ENCODE measurements around the gene TRAPPC2.
A peak's percentile ranks its signal among the peaks of the same experiment; 100 is the strongest.

Gene TRAPPC2

GRCh38 chrX:13764281-13764680 lies 29.9 kb upstream of the TRAPPC2 start:
- Histone ChIP-seq H3K79me2 (no peaks in the 10 kb centered on the region), H3K27me3 (ENCODE audit: control insufficient read depth, insufficient read depth, low read length) (no peaks in the 10 kb centered on the region), H3K36me3 (ENCODE audit: control insufficient read depth, insufficient read depth, low read length) (no peaks in the 10 kb centered on the region), H3K9ac (no peak overlapping the region), H3K4me3 (ENCODE audit: low read depth, low read length) (no peak overlapping the region), H3K4me1 (no peaks in the 10 kb centered on the region), H3K9me3 (ENCODE audit: control insufficient read depth, low read length) (no peaks in the 10 kb centered on the region), H3K27ac (peak overlapping the region; percentile 4), H2AFZ (no peak overlapping the region), H3K4me2 (ENCODE audit: low read length) (no peak overlapping the region)
- TF ChIP-seq CTCF (IDR thresholded peaks at IDR 0.05): no peak

- Histone ChIP-seq H3K4me3 (ENCODE audit: low read depth, low read length) (no peak overlapping the region), H2AFZ (no peak overlapping the region), H3K27ac (no peak overlapping the region), H3K4me2 (ENCODE audit: low read length) (no peak overlapping the region), H3K4me1 (no peaks in the 10 kb centered on the region), H3K9ac (no peak overlapping the region), H3K79me2 (no peaks in the 10 kb centered on the region), H3K27me3 (ENCODE audit: control insufficient read depth, insufficient read depth, low read length) (no peaks in the 10 kb centered on the region), H3K9me3 (ENCODE audit: control insufficient read depth, low read length) (no peaks in the 10 kb centered on the region), H3K36me3 (ENCODE audit: control insufficient read depth, insufficient read depth, low read length) (no peaks in the 10 kb centered on the region)
- no peak for TF ChIP-seq CTCF (IDR thresholded peaks at IDR 0.05)
Observed at GRCh38 chrX:13763489-13763888, 29.1 kb upstream of the TRAPPC2 start.

- H3K27ac ChIP-seq: no peak overlapping the region
- H3K4me1 ChIP-seq: no peaks in the 10 kb centered on the region
- no peaks in the 10 kb centered on the region for H3K36me3 ChIP-seq (ENCODE audit: control insufficient read depth, insufficient read depth, low read length)
Observed at GRCh38 chrX:13761606-13762414, 27.4 kb upstream of the TRAPPC2 start.

GRCh38 chrX:13760426-13760825 lies 26.0 kb upstream of the TRAPPC2 start:
- H3K27me3 ChIP-seq (ENCODE audit: control insufficient read depth, insufficient read depth, low read length): no peaks in the 10 kb centered on the region
- H3K9ac ChIP-seq: no peak overlapping the region
- no peak overlapping the region for H3K4me2 ChIP-seq (ENCODE audit: low read length)
- no peak overlapping the region for H3K4me3 ChIP-seq (ENCODE audit: low read depth, low read length)
- H3K4me1 ChIP-seq: no peaks in the 10 kb centered on the region
- no peaks in the 10 kb centered on the region for H3K79me2 ChIP-seq
- no peaks in the 10 kb centered on the region for H3K36me3 ChIP-seq (ENCODE audit: control insufficient read depth, insufficient read depth, low read length)
- TF ChIP-seq CTCF (IDR thresholded peaks at IDR 0.05): no peak
- H2AFZ ChIP-seq: no peak overlapping the region
- H3K9me3 ChIP-seq (ENCODE audit: control insufficient read depth, low read length): no peaks in the 10 kb centered on the region
- no peak overlapping the region for H3K27ac ChIP-seq

More at GRCh38 chrX:13761606-13762414, 27.4 kb upstream of the TRAPPC2 start:
- no peak overlapping the region for H2AFZ ChIP-seq
- no peaks in the 10 kb centered on the region for H3K27me3 ChIP-seq (ENCODE audit: control insufficient read depth, insufficient read depth, low read length)
- no peak overlapping the region for H3K4me2 ChIP-seq (ENCODE audit: low read length)
- TF ChIP-seq CTCF (IDR thresholded peaks at IDR 0.05): no peak
- H3K9me3 ChIP-seq (ENCODE audit: control insufficient read depth, low read length): no peaks in the 10 kb centered on the region
- no peaks in the 10 kb centered on the region for H3K79me2 ChIP-seq
- H3K4me3 ChIP-seq (ENCODE audit: low read depth, low read length): no peak overlapping the region
- no peak overlapping the region for H3K9ac ChIP-seq

Measured in parathyroid adenoma (tissue), 2 donors.